GM12878 (cell line): ENCODE results near the gene SCG3. TPM values are rescaled to one million over a fixed set of nuclear protein-coding genes. Genes with fewer than 3 reads are reported as not detected.
A peak's percentile ranks its signal among the peaks of the same experiment; 100 is the strongest.

Source experiments
- ATAC-seq: fragments of 200-7000 bp; cut with Tn5 transposase; 3 replicates; pipeline ENCODE4 v1.9.1; 2020; ENCODE audit warnings: mild to moderate bottlenecking, moderate library complexity
- BruUV-seq: library from RNA; stranded (reverse); fragments of 400-500 nt; replicated peaks from 2 replicates; lab custom pipeline; 2021; lab: Mats Ljungman, UMichigan
- CTCF ChIA-PET: fragments of 300-600 bp; sonication (Branson Sonifier 250); formaldehyde crosslinking; extraction: SDS; loops from one replicate; lab custom pipeline; 2021; ENCODE audit warnings: inconsistent platforms; lab: Yijun Ruan, JAX
- POLR2A ChIA-PET: fragments of 350-600 bp; formaldehyde crosslinking; extraction: SDS; loops from one replicate; lab custom pipeline; 2021; ENCODE audit warnings: inconsistent platforms; lab: Charles Lee
- RAD21 ChIA-PET: fragments of 300-600 bp; sonication (Branson Sonifier 250); formaldehyde crosslinking; loops from one replicate; lab custom pipeline; 2023; ENCODE audit warnings: antibody characterized with exemption; ENCODE audit not compliant: unreplicated experiment; lab: Charles Lee
- SMC1A ChIA-PET: fragments of 300-600 bp; sonication (Branson Sonifier 250); formaldehyde crosslinking; loops from one replicate; lab custom pipeline; 2023; ENCODE audit not compliant: unreplicated experiment, uncharacterized antibody; lab: Charles Lee
- DNase-seq: peaks from one replicate; pipeline ENCODE4 v3.0.0-alpha.2; 2011; ENCODE audit warnings: low read depth, low spot score
- FAIRE-seq: peaks from 3 replicates; lab custom pipeline; 2011; peaks lifted over from hg19 to GRCh38; lab: Jason Lieb, UNC
- H2AFZ ChIP-seq: 2 replicates; pipeline ENCODE4 v1.6.0; 2011; ENCODE audit warnings: low read depth, low read length, control low read depth; ENCODE audit not compliant: control insufficient read depth
- H3K27ac ChIP-seq: 2 replicates; pipeline ENCODE4 v1.5.1; 2011; ENCODE audit warnings: control low read depth; ENCODE audit not compliant: control insufficient read depth, insufficient read depth
- H3K27me3 ChIP-seq, 2 experiments: replicated peaks in 1 of 2; 2 replicates each; pipeline versions ENCODE4 v1.6.0 to v1.6.1; 2011; ENCODE audit warnings: low read length in 1 of 2; ENCODE audit not compliant: control insufficient read depth in 2 of 2, insufficient read depth in 2 of 2
- H3K36me3 ChIP-seq, 2 experiments: 2 replicates each; pipeline ENCODE4 v1.5.1; 2011; ENCODE audit warnings: low read length in 1 of 2; ENCODE audit not compliant: control insufficient read depth in 2 of 2, insufficient read depth in 2 of 2
- H3K4me1 ChIP-seq: 2 replicates; pipeline ENCODE4 v1.6.1; 2011; ENCODE audit warnings: mild to moderate bottlenecking, low read length, moderate library complexity, mixed read lengths; ENCODE audit not compliant: control insufficient read depth, insufficient read depth
- H3K4me2 ChIP-seq: 2 replicates; pipeline ENCODE4 v1.6.0; 2011; ENCODE audit warnings: control low read depth; ENCODE audit not compliant: control insufficient read depth, insufficient read depth
- H3K4me3 ChIP-seq: fragments of 200-600 bp; sonication (generic); 2 replicates; pipeline ENCODE4 v1.5.1; 2016
- H3K79me2 ChIP-seq: 2 replicates; pipeline ENCODE4 v1.6.0; 2011; ENCODE audit warnings: low read length; ENCODE audit not compliant: control insufficient read depth, insufficient read depth
- H3K9ac ChIP-seq: 2 replicates; pipeline ENCODE4 v1.8.0; 2011; ENCODE audit warnings: low read length, control low read depth, mixed read lengths; ENCODE audit not compliant: control insufficient read depth, insufficient read depth
- H3K9me3 ChIP-seq: replicated peaks from 3 replicates; pipeline ENCODE4 v1.5.1; 2011; ENCODE audit warnings: mild to moderate bottlenecking, low read length; ENCODE audit not compliant: control insufficient read depth, insufficient read depth
- H4K20me1 ChIP-seq: 2 replicates; pipeline ENCODE4 v1.6.0; 2011; ENCODE audit not compliant: control insufficient read depth, insufficient read depth
- CBX3 ChIP-seq: fragments of 200-600 bp; sonication (generic); IDR thresholded peaks from 2 replicates; pipeline ENCODE4 v1.6.1; 2016; ENCODE audit warnings: low read depth, borderline replicate concordance
- CBX5 ChIP-seq: sonication (generic); IDR thresholded peaks from 2 replicates; pipeline ENCODE4 v1.6.1; 2016; ENCODE audit warnings: low read depth, moderate library complexity, mild to moderate bottlenecking, inconsistent platforms
- DPF2 ChIP-seq: fragments of 450-650 bp; IDR thresholded peaks from 2 replicates; pipeline ENCODE4 v1.6.1; 2017; ENCODE audit warnings: mild to moderate bottlenecking
- EED ChIP-seq: sonication (generic); IDR thresholded peaks from 2 replicates; pipeline ENCODE4 v1.6.1; 2016; ENCODE audit warnings: antibody characterized with exemption, low read depth
- FOS ChIP-seq: IDR thresholded peaks from 3 replicates; pipeline ENCODE4 v1.6.1; 2011; ENCODE audit warnings: borderline replicate concordance; ENCODE audit not compliant: insufficient read length; ENCODE audit errors: extremely low read depth
- IRF3 ChIP-seq: fragments of 450-650 bp; IDR thresholded peaks from 2 replicates; pipeline ENCODE4 v1.6.1; 2014; ENCODE audit warnings: mild to moderate bottlenecking
- MTA2 ChIP-seq: fragments of 450-650 bp; IDR thresholded peaks from 2 replicates; pipeline ENCODE4 v1.6.1; 2016; ENCODE audit warnings: low read depth, mild to moderate bottlenecking, moderate library complexity
- MXI1 ChIP-seq: fragments of 150-350 bp; IDR thresholded peaks from 2 replicates; pipeline ENCODE4 v1.6.1; 2011; ENCODE audit warnings: low read depth, mild to moderate bottlenecking, inconsistent platforms, low read length, improper control_type of control experiment
- NFIC ChIP-seq: IDR thresholded peaks from 2 replicates; pipeline ENCODE4 v1.6.1; 2012; ENCODE audit warnings: low read depth, mild to moderate bottlenecking, inconsistent platforms, low read length, moderate library complexity
- NFYB ChIP-seq: IDR thresholded peaks from 2 replicates; pipeline ENCODE4 v1.6.1; 2011; ENCODE audit warnings: low read depth, mild to moderate bottlenecking, low read length, improper control_type of control experiment, moderate library complexity; ENCODE audit not compliant: insufficient read depth
- NR2C1 ChIP-seq: fragments of 450-650 bp; IDR thresholded peaks from 2 replicates; pipeline ENCODE4 v1.6.1; 2017; ENCODE audit warnings: antibody characterized with exemption, mild to moderate bottlenecking, moderate library complexity
- PAX5 ChIP-seq: IDR thresholded peaks from 2 replicates; pipeline ENCODE4 v1.6.1; 2011; ENCODE audit warnings: low read depth, low read length, borderline replicate concordance
- PML ChIP-seq: IDR thresholded peaks from 2 replicates; pipeline ENCODE4 v1.6.1; 2012; ENCODE audit warnings: low read length, inconsistent platforms
- SP1 ChIP-seq: IDR thresholded peaks from one replicate; pipeline ENCODE4 v1.6.1; 2011; ENCODE audit warnings: low read depth, low read length
- SREBF1 ChIP-seq: IDR thresholded peaks from 2 replicates; pipeline ENCODE4 v1.6.1; 2012; ENCODE audit warnings: mild to moderate bottlenecking, low read length
- SUPT20H ChIP-seq: IDR thresholded peaks from 2 replicates; pipeline ENCODE4 v1.6.1; 2011; ENCODE audit warnings: low read depth, mild to moderate bottlenecking, low read length, moderate library complexity, borderline replicate concordance; ENCODE audit not compliant: control insufficient read depth
- WGBS: methylation state at CpG from one replicate; pipeline ENCODE4 v1.1.6; 2016; ENCODE audit warnings: low lambda C conversion rate; ENCODE audit not compliant: insufficient replicate concordance, insufficient coverage; ENCODE audit errors: missing lambda C conversion rate; 5-methylcytosine and 5-hydroxymethylcytosine counted together
- in situ Hi-C: fragments of 300-500 bp; cut with MboI; formaldehyde crosslinking; loops from 9 replicates; pipeline ENCODE4 v1.14.3; 2018; ENCODE audit warnings: mixed read lengths
- intact Hi-C: fragments of 100-400 bp; cut with micrococcal nuclease; formaldehyde crosslinking; loops from one replicate; pipeline ENCODE4 v1.14.2; 2022; ENCODE audit not compliant: unreplicated experiment
- polyA plus RNA-seq, 11 experiments: library from polyadenylated mRNA; depleted of rRNA in 4 of 11; unstranded in 6 of 11; stranded (reverse) in 5 of 11; fragments of >200 nt; fragmentation: Nextera tagmentation in 4 of 11; fragmentation: Illumina TruSeq in 1 of 11; extraction: Ambion mirVana in 4 of 11; extraction: Trizol in 1 of 11; gene quantifications; 1 replicate in 1 of 11; 2 replicates in 10 of 11; pipeline versions ENCODE4 v1.2.1 to v1.2.3, GENCODE V29; 2011 to 2016; ENCODE audit warnings: inconsistent platforms in 2 of 11, missing spikeins in 2 of 11, low read depth in 1 of 11
- total RNA-seq, 4 experiments: library from RNA; depleted of rRNA in 3 of 4; stranded (reverse); fragments of >200 nt in 3 of 4; fragmentation: Illumina TruSeq in 1 of 4; extraction: Trizol in 1 of 4; gene quantifications; 2 replicates each; pipeline versions ENCODE4 v1.2.1 to v1.2.3, GENCODE V29; 2013 to 2021
- TF ChIP-seq, protein P1 (sequence below): IDR thresholded peaks from 2 replicates; pipeline ENCODE4 v1.6.1; 2012; ENCODE audit warnings: low read depth, low read length, improper control_type of control experiment
- TF ChIP-seq, protein P2 (sequence below): fragments of 450-650 bp; IDR thresholded peaks from 2 replicates; pipeline ENCODE4 v1.6.1; 2017; ENCODE audit warnings: mild to moderate bottlenecking, moderate library complexity

The SCG3 gene
- total and polyA plus RNA-seq, 10 of the 15 experiments (the other 5 are each of a cell fraction or from before 2014, with no cell fraction given) = 0.03 to 0.15 (median 0.04) TPM; not detected in 7

DNA sequence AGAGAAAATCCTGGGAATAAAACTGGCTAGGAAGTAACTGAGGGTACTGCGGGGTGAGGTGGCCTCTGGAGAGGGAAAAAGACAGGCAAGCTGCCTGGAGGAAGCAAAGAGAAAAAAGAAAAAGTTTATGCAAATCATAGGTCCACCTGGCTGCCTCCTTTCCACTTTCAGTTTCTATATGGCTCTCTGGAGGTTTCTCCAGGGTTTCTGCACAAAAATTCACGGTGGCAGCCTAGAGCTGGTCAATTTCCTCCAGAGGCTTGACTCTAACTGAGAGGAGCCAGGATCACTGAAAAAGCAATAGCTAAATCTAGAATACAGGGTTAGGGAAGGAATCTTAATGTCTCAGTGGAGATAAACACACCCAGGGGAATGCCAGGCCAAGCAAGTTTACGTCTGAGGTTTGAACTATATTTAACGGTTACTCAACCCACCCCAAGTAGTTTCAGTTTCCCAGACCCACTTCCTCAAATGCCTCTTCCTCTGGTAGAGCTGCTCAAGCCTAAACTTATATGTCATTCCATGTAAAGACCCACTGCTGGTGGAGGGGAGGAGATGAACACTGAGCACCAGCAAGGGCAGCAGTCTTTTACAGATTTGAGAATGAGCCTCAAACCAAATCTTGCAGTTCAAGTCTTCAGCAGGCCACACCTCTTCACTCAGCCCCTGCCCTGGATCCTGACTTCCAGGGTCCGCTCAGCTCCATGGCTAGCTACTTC, 50.4 kb downstream of the SCG3 start:
- Histone ChIP-seq H3K4me1 (peaks cover 57% of the 10 kb centered on the region), H3K79me2 (peaks cover 88% of the 10 kb centered on the region), H3K9me3 (no peaks in the 10 kb centered on the region), H2AFZ (peak overlapping the region; percentile 71), H3K4me2 (peak overlapping the region; percentile 84), H3K27me3 (no peaks in the 10 kb centered on the region), H3K9ac (peak overlapping the region; percentile 45), H3K27ac (peak overlapping the region; percentile 94), H3K4me3 (peak overlapping the region; percentile 63), H4K20me1 (peaks cover 3% of the 10 kb centered on the region; the same call in 1 of the 2 replicates), H3K36me3 (peaks cover 0 to 7% of the 10 kb centered on the region in 2 experiments; a peak in 1 of 4 replicates)
- ATAC-seq = peak; percentile 61
- ChIA-PET RAD21 (interaction anchor here (1.0 to 4.6 kb wide), 5 partner anchors 45 to 274 kb away, joined by 3 to 29 read pairs (median 21); partner anchors contain the start of gene DMXL2), SMC1A (interaction anchor here (0.7 to 7.0 kb wide), 13 partner anchors 16 to 489 kb away, joined by 3 to 52 read pairs (median 3); partner anchors contain the start of gene DMXL2), POLR2A (interaction anchor here (0.8 to 1.0 kb wide), 3 partner anchors 24 to 110 kb away, joined by 3 to 5 read pairs (median 3); partner anchors contain the start of gene DMXL2), CTCF (interaction anchor here (1.2 to 10.1 kb wide), 6 partner anchors 12 to 496 kb away, joined by 3 to 136 read pairs (median 5); no protein-coding TSS in a partner anchor)
- FAIRE-seq = peak; percentile 77
- peak; percentile 90 for DNase-seq
- intact Hi-C loops = loop anchor here (1.0 to 10.0 kb wide), 4 partner anchors 21 to 373 kb away; partner anchors contain the start of gene DMXL2
- no TSS peak for BruUV-seq
- WGBS = 3% methylated on average over 5 of the region's 5 CpGs
- in situ Hi-C loops = no loop called here
- TF ChIP-seq SREBF1 (no peak), EED (peak; percentile 94), SUPT20H (no peak), PML (peak; percentile 78), NFYB (no peak), NFIC (peak; percentile 96), FOS (no peak), CBX5 (no peak), MXI1 (no peak), DPF2 (peak; percentile 99), NR2C1 (no peak), IRF3 (no peak), CBX3 (no peak), MTA2 (peak; percentile 82), PAX5 (peak; percentile 85), SP1 (peak; percentile 45)
- TF ChIP-seq, protein P1, sequence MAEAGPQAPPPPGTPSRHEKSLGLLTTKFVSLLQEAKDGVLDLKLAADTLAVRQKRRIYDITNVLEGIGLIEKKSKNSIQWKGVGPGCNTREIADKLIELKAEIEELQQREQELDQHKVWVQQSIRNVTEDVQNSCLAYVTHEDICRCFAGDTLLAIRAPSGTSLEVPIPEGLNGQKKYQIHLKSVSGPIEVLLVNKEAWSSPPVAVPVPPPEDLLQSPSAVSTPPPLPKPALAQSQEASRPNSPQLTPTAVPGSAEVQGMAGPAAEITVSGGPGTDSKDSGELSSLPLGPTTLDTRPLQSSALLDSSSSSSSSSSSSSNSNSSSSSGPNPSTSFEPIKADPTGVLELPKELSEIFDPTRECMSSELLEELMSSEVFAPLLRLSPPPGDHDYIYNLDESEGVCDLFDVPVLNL = no peak
- TF ChIP-seq, protein P2, sequence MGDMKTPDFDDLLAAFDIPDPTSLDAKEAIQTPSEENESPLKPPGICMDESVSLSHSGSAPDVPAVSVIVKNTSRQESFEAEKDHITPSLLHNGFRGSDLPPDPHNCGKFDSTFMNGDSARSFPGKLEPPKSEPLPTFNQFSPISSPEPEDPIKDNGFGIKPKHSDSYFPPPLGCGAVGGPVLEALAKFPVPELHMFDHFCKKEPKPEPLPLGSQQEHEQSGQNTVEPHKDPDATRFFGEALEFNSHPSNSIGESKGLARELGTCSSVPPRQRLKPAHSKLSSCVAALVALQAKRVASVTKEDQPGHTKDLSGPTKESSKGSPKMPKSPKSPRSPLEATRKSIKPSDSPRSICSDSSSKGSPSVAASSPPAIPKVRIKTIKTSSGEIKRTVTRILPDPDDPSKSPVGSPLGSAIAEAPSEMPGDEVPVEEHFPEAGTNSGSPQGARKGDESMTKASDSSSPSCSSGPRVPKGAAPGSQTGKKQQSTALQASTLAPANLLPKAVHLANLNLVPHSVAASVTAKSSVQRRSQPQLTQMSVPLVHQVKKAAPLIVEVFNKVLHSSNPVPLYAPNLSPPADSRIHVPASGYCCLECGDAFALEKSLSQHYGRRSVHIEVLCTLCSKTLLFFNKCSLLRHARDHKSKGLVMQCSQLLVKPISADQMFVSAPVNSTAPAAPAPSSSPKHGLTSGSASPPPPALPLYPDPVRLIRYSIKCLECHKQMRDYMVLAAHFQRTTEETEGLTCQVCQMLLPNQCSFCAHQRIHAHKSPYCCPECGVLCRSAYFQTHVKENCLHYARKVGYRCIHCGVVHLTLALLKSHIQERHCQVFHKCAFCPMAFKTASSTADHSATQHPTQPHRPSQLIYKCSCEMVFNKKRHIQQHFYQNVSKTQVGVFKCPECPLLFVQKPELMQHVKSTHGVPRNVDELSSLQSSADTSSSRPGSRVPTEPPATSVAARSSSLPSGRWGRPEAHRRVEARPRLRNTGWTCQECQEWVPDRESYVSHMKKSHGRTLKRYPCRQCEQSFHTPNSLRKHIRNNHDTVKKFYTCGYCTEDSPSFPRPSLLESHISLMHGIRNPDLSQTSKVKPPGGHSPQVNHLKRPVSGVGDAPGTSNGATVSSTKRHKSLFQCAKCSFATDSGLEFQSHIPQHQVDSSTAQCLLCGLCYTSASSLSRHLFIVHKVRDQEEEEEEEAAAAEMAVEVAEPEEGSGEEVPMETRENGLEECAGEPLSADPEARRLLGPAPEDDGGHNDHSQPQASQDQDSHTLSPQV = no peak
